Activated T-cell treated with anti-CD3 and anti-CD28 coated beads, Interleukin-2, amount 50 U/mL, for 4 hours (primary cell): ENCODE measurements around the gene PKD1. TPM values are rescaled to one million over a fixed set of nuclear protein-coding genes. Genes with fewer than 3 reads are reported as not detected.

Experiments
- ATAC-seq, 2 donors: fragments of 200-7000 bp; cut with Tn5 transposase; one replicate each; pipeline ENCODE4 v1.10.0; 2021
- DNase-seq: peaks from one replicate; pipeline ENCODE4 v3.0.0-alpha.2; 2020
- H3K27me3 Mint-ChIP-seq: one replicate; pipeline ENCODE4 v1.8.0; 2021; ENCODE audit warnings: low read depth, mixed read lengths
- H3K36me3 Mint-ChIP-seq: one replicate; pipeline ENCODE4 v1.8.0; 2022; ENCODE audit warnings: mixed read lengths; ENCODE audit not compliant: insufficient read depth
- H3K4me1 Mint-ChIP-seq: one replicate; pipeline ENCODE4 v1.8.0; 2021; ENCODE audit warnings: low read depth, mixed read lengths
- H3K4me3 Mint-ChIP-seq: one replicate; pipeline ENCODE4 v1.8.0; 2021; ENCODE audit warnings: mild to moderate bottlenecking, moderate library complexity, mixed read lengths
- H3K9me3 Mint-ChIP-seq: one replicate; pipeline ENCODE4 v1.8.0; 2021; ENCODE audit warnings: mixed read lengths
- total RNA-seq, 3 donors: library from RNA; stranded (reverse); gene quantifications; one replicate each; pipeline ENCODE4 v1.2.1, GENCODE V29; 2021

The PKD1 gene
- total RNA-seq, 3 donors from 2014 or later, result 100 to 118 (median 104) TPM

DNA sequence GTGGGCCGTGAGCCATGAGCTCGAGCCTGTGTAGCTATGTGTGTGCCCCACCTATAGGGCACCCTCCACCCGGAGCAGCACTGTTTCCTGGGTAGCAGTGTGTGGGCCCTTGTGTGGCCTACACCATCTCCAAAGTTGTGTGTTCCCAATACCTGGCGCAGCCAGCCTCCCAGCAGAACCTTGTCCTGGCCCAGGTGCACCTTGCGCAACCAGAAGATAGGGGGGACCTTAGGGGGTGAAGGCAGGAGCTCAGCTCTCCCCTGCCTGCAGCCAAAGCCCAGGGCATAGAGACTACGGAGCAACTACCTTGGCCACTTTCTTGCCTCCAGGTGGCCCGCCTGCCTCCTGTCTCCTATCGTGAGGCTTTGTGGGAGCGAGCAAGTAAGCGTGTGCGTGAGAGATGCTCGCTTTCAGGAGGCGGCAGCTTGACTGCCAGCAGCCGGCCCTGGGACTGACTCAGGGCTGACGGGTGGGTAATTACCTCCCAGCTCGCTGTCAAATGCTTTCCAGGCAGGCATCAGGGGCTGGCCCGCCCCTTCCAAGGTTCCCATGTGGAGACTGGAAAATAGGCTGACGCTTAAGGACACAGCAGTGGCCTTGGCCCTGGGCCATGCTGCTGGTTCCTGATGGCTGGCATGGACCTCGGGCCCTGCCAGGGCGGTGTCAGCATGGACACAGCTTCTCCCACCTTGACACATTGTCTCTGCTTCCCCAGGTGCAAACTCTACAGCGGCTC, 38.9 kb upstream of the PKD1 start:
- no peaks in the 10 kb centered on the region for H3K27me3 Mint-ChIP-seq
- DNase-seq (no peak), ATAC-seq (no peak)
- no peaks in the 10 kb centered on the region for H3K9me3 Mint-ChIP-seq
- peaks cover 12% of the 10 kb centered on the region for H3K36me3 Mint-ChIP-seq
- no peak overlapping the region for H3K4me3 Mint-ChIP-seq
- H3K4me1 Mint-ChIP-seq, result no peaks in the 10 kb centered on the region

DNA sequence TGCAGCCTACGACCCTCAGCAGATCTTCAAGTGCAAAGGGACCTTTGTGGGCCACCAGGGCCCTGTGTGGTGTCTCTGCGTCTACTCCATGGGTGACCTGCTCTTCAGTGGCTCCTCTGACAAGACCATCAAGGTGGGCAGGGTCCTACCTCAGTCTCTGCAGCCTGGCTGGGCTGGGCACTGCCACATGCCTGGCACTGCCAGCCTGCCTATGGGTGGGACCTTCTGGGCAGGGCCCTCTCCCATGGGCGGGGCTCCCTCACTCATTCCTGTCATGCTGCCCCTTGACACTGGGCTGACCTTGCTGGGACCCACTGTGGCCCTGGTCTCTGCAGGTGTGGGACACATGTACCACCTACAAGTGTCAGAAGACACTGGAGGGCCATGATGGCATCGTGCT, 38.2 kb upstream of the PKD1 start:
- Mint-ChIP-seq H3K9me3 (no peaks in the 10 kb centered on the region), H3K27me3 (no peaks in the 10 kb centered on the region), H3K36me3 (peaks cover 12% of the 10 kb centered on the region), H3K4me1 (no peaks in the 10 kb centered on the region), H3K4me3 (no peak overlapping the region)
- no peak for DNase-seq
- ATAC-seq, result no peak

DNA sequence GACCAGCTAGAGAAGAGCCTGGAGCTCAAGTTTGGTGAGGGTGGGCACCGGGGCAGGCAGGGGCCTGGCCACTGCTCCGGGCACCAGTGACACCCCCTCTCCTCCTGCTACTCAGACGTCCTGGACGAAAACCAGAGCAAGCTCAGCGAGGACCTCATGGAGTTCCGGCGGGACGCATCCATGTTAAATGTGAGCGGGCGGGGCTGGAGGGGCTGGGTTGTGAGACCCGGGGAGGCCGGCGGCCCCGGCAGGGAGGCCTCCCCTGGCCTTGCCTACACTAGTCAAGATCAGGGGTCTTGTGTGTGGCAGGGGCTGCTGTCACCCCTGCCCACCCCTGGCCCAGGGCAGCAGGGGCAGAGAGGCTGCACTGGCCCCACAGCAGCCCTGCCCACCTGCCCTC, 37.7 kb upstream of the PKD1 start:
- ATAC-seq (no peak), DNase-seq (no peak)
- Mint-ChIP-seq H3K4me1 (no peaks in the 10 kb centered on the region), H3K27me3 (no peaks in the 10 kb centered on the region), H3K4me3 (no peak overlapping the region), H3K9me3 (no peaks in the 10 kb centered on the region), H3K36me3 (peaks cover 12% of the 10 kb centered on the region)

- DNase-seq (no peak), ATAC-seq (no peak)
- Mint-ChIP-seq H3K4me1 (no peaks in the 10 kb centered on the region), H3K4me3 (no peak overlapping the region), H3K9me3 (no peaks in the 10 kb centered on the region), H3K27me3 (no peaks in the 10 kb centered on the region), H3K36me3 (peaks cover 14% of the 10 kb centered on the region)
Observed at GRCh38 chr16:2172688-2173335, 37.1 kb upstream of the PKD1 start.

DNA sequence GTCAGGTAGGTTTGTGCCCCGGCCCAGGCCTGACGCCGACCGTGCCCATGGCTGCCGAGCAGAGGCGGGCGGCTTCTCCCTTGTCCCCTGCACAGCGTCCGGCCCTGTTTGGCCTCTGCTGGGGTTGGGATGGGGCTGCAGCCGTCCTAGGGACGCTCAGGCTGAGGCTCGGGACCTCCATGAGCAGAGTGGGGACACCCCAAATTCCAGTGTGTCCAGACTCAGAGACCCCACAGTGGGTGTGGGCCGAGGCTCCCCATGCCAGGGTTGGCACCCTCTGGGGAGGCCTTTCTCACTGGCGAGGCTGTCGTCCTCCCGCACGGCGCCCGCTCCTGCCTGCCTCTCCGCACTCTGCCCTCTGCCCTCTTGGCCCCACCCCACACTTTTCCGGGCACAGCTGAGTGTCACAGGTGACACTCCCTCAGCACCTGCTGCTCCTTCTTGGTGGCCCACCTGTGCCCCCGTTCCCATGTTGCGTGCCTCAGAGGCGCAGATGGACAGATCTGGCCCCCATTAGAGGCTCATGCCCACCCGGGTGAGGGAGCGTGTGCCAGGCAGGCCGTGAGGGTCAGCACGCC, 36.0 kb upstream of the PKD1 start:
- ATAC-seq (no peak), DNase-seq (no peak)
- Mint-ChIP-seq H3K9me3 (no peaks in the 10 kb centered on the region), H3K4me3 (no peak overlapping the region), H3K4me1 (no peaks in the 10 kb centered on the region), H3K27me3 (no peaks in the 10 kb centered on the region), H3K36me3 (peaks cover 11% of the 10 kb centered on the region)

DNA sequence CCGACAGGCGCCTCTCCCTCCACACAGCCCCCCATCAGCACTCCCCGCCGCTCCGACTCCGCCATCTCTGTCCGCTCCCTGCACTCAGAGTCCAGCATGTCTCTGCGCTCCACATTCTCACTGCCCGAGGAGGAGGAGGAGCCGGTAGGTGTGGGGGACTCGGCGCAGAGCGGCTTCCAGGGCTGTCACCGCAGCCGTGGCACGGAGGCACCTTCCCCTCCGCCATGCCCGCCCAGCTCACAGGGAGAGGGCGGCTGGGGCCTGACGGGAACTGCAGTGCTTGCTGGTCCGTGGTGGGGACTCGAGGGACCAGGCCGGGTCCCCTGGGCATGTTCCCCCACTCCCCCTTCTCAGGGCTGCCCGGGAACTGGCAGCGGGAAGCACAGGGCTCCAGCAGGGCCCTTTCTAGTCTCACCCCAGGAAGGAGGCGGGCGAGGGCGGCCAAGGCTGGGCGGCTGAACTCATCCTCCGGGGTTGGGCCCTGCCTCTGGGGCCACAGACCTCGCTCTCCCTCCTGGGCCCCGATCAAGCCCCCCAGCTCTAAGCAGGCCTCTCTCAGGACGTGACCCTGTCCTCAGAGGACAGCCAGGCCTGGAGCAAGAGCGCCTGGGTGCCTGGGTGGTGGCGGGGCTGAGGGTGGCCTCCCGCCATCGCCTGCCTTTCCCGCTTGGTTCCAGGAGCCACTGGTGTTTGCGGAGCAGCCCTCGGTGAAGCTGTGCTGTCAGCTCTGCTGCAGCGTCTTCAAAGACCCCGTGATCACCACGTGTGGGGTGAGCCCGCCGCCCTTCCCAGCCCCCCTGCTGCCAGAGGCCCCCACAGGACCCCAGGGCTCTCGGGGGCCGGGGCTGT, 35.1 kb upstream of the PKD1 start:
- Mint-ChIP-seq H3K27me3 (no peaks in the 10 kb centered on the region), H3K36me3 (peaks cover 11% of the 10 kb centered on the region), H3K9me3 (no peaks in the 10 kb centered on the region), H3K4me1 (no peaks in the 10 kb centered on the region), H3K4me3 (no peak overlapping the region)
- DNase-seq (no peak), ATAC-seq (no peak)

DNA sequence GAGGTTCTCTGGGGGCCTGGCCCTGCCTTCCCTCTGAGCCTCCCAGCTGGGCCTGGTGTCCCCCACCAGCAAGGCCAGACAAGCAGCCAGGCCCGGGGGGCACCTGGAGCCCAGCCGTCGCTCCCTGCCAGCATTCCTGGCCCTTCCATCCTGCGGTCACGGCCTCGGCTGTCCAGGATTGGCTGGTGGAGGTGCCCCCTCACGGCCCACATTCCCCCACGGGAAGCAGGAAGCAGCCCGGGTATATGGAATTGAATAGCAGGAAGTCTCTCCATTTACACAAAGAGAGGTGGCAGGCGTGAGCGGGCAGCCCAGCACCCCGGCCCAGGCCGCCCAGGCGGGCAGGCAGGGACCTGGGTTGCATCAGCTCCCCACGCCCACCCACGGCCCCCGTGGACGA, 34.4 kb upstream of the PKD1 start:
- Mint-ChIP-seq H3K9me3 (no peaks in the 10 kb centered on the region), H3K4me3 (no peak overlapping the region), H3K4me1 (no peaks in the 10 kb centered on the region), H3K36me3 (peaks cover 10% of the 10 kb centered on the region), H3K27me3 (no peaks in the 10 kb centered on the region)
- no peak for DNase-seq
- ATAC-seq, result no peak

DNA sequence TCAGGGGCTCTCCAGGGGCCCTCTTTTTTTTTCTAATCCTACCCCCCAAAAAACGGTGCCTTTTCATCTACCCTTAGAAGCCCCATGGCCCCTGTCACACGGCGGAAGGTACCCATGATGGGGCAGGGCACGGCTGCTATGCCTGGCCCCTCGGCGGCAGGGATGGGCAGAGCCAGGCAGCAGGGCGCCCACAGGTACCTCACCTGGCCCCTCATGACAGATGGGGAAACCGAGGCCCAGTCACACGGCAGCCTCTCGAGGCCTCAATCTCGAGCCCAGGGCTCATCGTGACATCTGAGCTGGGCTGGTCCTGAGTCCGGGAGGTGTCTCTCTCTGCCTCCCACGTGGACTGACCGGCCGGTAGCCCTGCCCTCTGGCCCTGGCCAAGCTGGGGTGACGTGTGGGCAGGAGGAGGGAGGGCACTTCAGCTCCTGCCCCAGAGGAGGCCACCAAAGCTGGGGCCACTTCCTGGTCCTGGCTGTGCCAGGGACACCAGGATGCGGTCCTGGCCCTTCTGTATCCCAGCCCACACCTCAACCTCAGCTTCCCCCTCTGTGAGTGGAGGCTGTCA, 31.5 kb upstream of the PKD1 start:
- DNase-seq (no peak), ATAC-seq (no peak)
- Mint-ChIP-seq H3K4me1 (peaks cover 3% of the 10 kb centered on the region), H3K36me3 (peaks cover 7% of the 10 kb centered on the region), H3K27me3 (no peaks in the 10 kb centered on the region), H3K9me3 (no peaks in the 10 kb centered on the region), H3K4me3 (no peak overlapping the region)

DNA sequence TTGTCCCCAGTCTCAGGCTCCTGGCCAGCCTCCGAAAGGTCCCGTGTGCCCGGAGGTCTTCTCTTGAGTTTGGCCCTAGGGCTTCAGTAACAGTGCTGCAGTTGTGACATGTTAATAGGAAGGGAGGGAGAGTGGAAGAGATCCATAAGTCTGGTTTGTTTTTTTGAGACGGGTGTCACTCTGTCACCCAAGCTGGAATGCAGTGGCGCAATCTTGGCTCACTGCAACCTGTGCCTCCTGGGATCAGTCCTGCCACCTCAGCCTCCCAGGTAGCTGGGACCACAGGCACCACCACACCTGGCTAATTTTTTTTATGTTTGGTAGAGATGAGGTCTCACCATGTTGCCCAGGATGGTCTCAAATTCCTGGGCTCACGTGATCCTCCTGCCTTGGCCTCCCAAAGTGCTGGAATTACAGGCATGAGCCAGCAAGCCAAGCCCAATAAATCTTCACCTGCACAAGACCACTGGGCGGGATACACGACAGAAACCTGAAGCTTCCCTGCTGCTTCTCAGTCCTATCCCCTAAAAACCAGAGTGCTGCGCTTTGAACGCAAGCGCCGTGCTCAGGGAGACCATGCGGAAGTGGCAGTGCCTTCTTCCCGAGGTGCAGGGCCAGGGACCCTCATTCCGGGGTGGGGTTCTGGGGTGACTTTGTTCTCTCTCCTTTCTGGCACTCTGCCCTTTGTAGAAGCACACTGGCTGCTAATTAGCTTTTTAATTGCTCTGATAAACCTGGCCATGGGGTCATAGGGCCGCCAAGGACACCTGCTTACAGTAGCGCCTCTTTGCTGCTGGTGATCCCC, 30.8 kb upstream of the PKD1 start:
- H3K4me1 Mint-ChIP-seq, result peaks cover 3% of the 10 kb centered on the region
- DNase-seq, result no peak
- ATAC-seq, result no peak
- H3K9me3 Mint-ChIP-seq, result no peaks in the 10 kb centered on the region
- peaks cover 5% of the 10 kb centered on the region for H3K36me3 Mint-ChIP-seq
- no peaks in the 10 kb centered on the region for H3K27me3 Mint-ChIP-seq
- H3K4me3 Mint-ChIP-seq, result no peak overlapping the region

GRCh38 chr16:2165861-2166260, 30.2 kb upstream of the PKD1 start:
- H3K9me3 Mint-ChIP-seq, result no peaks in the 10 kb centered on the region
- no peaks in the 10 kb centered on the region for H3K27me3 Mint-ChIP-seq
- H3K4me3 Mint-ChIP-seq, result no peak overlapping the region
- ATAC-seq, result no peak
- H3K36me3 Mint-ChIP-seq, result peaks cover 5% of the 10 kb centered on the region
- peaks cover 3% of the 10 kb centered on the region for H3K4me1 Mint-ChIP-seq
- no peak for DNase-seq

DNA sequence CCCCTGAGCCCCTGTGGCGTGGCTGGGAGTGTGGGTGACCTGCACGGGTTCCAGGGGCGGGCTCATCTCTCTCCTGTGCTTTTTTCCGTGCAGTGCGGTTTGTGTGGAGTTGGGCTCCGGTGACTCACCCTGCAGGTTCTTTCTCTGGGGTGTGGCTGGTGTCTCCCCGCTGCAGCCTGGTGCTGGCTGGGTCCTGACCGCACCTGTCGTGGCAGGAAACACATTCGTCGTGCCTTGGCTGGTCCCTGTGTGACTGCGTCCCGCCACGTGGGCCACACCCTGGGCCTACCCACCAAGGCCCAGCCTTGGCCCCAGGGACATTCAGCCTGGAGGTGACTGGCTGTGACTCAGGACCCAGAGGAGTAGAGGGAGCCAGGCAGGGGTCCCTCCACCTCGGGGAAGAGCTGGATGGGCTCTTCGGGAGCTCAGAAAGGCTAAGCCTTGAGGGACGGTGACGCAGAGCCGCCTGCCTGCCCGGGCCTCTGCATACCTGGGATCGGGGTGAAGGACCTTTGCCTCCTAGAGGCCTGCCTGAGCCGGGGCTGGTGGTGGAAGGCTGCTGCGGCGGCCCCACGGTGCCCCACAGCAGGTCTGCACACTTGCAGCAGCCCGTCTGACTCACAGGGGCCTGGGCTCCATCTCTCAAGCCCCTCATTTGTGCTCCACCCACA, 27.6 kb upstream of the PKD1 start:
- no peaks in the 10 kb centered on the region for H3K27me3 Mint-ChIP-seq
- peaks cover 3% of the 10 kb centered on the region for H3K4me1 Mint-ChIP-seq
- DNase-seq (no peak), ATAC-seq (peak; percentile 30 to 42)
- peaks cover 4% of the 10 kb centered on the region for H3K36me3 Mint-ChIP-seq
- no peak overlapping the region for H3K4me3 Mint-ChIP-seq
- H3K9me3 Mint-ChIP-seq, result no peaks in the 10 kb centered on the region

GRCh38 chr16:2162676-2163118, 27.0 kb upstream of the PKD1 start:
- Mint-ChIP-seq H3K27me3 (no peaks in the 10 kb centered on the region), H3K4me1 (peaks cover 7% of the 10 kb centered on the region), H3K9me3 (no peaks in the 10 kb centered on the region), H3K4me3 (no peak overlapping the region), H3K36me3 (peaks cover 2% of the 10 kb centered on the region)
- no peak for DNase-seq
- peak in 1 of 2 donors; percentile 15 for ATAC-seq

- no peak for ATAC-seq
- H3K27me3 Mint-ChIP-seq, result no peaks in the 10 kb centered on the region
Observed at GRCh38 chr16:2161911-2162310, 26.2 kb upstream of the PKD1 start.

More at GRCh38 chr16:2161911-2162310, 26.2 kb upstream of the PKD1 start:
- Mint-ChIP-seq H3K9me3 (no peaks in the 10 kb centered on the region), H3K36me3 (peaks cover 2% of the 10 kb centered on the region), H3K4me3 (no peak overlapping the region), H3K4me1 (peaks cover 14% of the 10 kb centered on the region)
- no peak for DNase-seq
